CD4-positive, alpha-beta T cell (primary cell): ENCODE measurements around the gene FOCAD. TPM values are rescaled to one million over a fixed set of nuclear protein-coding genes. Genes with fewer than 3 reads are reported as not detected.

Experiments used
- ATAC-seq: fragments of 200-7000 bp; cut with Tn5 transposase; one replicate; pipeline ENCODE4 v1.10.0; 2022; ENCODE audit warnings: mild to moderate bottlenecking; ENCODE audit not compliant: poor library complexity
- CTCF ChIA-PET: fragments of 350-600 bp; sonication (Branson Sonifier 250); formaldehyde crosslinking; loops from one replicate; lab custom pipeline; 2021; ENCODE audit warnings: antibody characterized with exemption, inconsistent platforms; lab: Charles Lee
- POLR2A ChIA-PET: fragments of 350-600 bp; sonication (Branson Sonifier 250); formaldehyde crosslinking; loops from one replicate; lab custom pipeline; 2021; ENCODE audit warnings: antibody characterized with exemption, inconsistent platforms; lab: Charles Lee
- DNase-seq, 14 experiments: peaks; one replicate each; pipeline ENCODE4 v3.0.0-alpha.2; 2013 to 2020; ENCODE audit warnings: mixed read lengths in 2 of 14
- H3K27ac ChIP-seq, 2 donors: one replicate each; pipeline versions ENCODE4 v1.5.1 to v1.7.0; 2013; ENCODE audit warnings: low read length in 2 of 2, low read depth in 1 of 2, mild to moderate bottlenecking in 1 of 2
- H3K27me3 ChIP-seq, 2 experiments: 1 replicate in 1 of 2; 2 replicates in 1 of 2; pipeline versions ENCODE4 v1.6.1 to v1.7.0; 2013; ENCODE audit warnings: low read length in 2 of 2, control low read depth in 1 of 2, mild to moderate bottlenecking in 1 of 2, moderate library complexity in 1 of 2; ENCODE audit not compliant: insufficient read depth in 2 of 2, control insufficient read depth in 1 of 2
- H3K36me3 ChIP-seq: one replicate; pipeline ENCODE4 v1.6.1; 2013; ENCODE audit warnings: low read length, control low read depth; ENCODE audit not compliant: insufficient read depth
- H3K4me1 ChIP-seq: one replicate; pipeline ENCODE4 v1.6.1; 2013; ENCODE audit warnings: low read length, control low read depth; ENCODE audit not compliant: insufficient read depth
- H3K4me3 ChIP-seq: one replicate; pipeline ENCODE4 v1.5.1; 2013; ENCODE audit warnings: mild to moderate bottlenecking, low read length, moderate library complexity
- H3K9me3 ChIP-seq, 2 experiments: 1 replicate in 1 of 2; 2 replicates in 1 of 2; pipeline versions ENCODE4 v1.6.1 to v1.7.0; 2013; ENCODE audit warnings: low read length in 2 of 2, mild to moderate bottlenecking in 2 of 2, control low read depth in 1 of 2, moderate library complexity in 1 of 2; ENCODE audit not compliant: control insufficient read depth in 1 of 2, insufficient read depth in 1 of 2
- H3K27ac Mint-ChIP-seq: one replicate; pipeline ENCODE4 v1.8.0; 2020; ENCODE audit warnings: mixed read lengths
- H3K27me3 Mint-ChIP-seq: one replicate; pipeline ENCODE4 v1.8.0; 2021; ENCODE audit warnings: mixed read lengths
- H3K36me3 Mint-ChIP-seq: one replicate; pipeline ENCODE4 v1.8.0; 2021; ENCODE audit warnings: low read depth, mixed read lengths
- H3K4me1 Mint-ChIP-seq: one replicate; pipeline ENCODE4 v1.8.0; 2021; ENCODE audit warnings: low read depth, mixed read lengths
- H3K4me3 Mint-ChIP-seq: one replicate; pipeline ENCODE4 v1.8.0; 2020; ENCODE audit warnings: mild to moderate bottlenecking, mixed read lengths
- H3K9me3 Mint-ChIP-seq: one replicate; pipeline ENCODE4 v1.8.0; 2020; ENCODE audit warnings: mixed read lengths
- intact Hi-C, 2 experiments: fragments of 100-400 bp; cut with DNase I in 1 of 2; cut with micrococcal nuclease in 1 of 2; formaldehyde crosslinking; loops; one replicate each; pipeline versions ENCODE4 v1.15.1 to v1.9.0; 2023 to 2025; cut with DNase I, micrococcal nuclease
- total RNA-seq, 174 experiments: library from RNA in 2 of 174; stranded (reverse) in 2 of 174; gene quantifications; one replicate each; pipeline ENCODE4 v1.2.3 and lab custom pipeline; 2021 to 2026
- TF ChIP-seq, protein P1 (sequence below): fragments of 200-600 bp; IDR thresholded peaks from one replicate; pipeline ENCODE4 v1.8.0; 2022; ENCODE audit warnings: antibody characterized with exemption, mild to moderate bottlenecking

The FOCAD gene
- total RNA-seq, 2 experiments from 2014 or later = 12.4 to 14.1 TPM

DNA sequence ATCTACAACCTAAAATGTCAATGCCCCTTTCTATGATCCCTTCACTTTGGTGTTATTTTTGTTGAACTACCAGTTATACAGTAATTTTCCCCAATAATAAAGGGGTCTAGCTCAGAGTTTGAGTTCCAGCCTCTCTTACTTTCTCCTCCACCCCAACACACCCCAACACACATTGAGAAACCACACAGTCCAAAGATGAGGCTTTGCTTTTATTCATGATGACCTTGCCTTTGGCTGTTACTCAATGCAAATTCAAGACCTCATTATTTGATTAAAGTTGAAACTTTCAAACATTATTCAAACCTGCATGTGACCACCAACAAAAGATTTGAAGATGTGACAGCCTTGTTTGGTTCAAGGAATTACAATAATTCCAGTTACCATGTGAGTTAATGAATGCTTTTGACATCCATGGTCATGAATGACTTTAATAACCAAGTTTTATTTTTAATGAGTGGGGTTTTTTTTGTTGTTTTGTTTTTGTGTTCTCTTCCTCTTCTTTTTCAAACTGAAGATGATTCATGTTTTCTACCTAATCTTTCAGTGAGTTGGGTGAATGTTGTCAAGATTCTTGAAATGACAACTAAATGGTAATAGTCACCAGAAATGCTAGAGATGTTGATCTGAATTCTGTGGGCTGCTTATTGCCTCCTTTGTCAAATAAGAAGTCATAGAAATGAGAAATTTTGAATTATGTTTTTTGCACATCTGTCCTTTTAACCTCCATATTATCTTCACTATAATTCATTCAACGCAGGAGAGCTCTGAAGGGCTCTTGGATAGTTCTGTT, 241.4 kb downstream of the FOCAD start:
- POLR2A ChIA-PET = no interaction called here
- H3K27me3 ChIP-seq = no peaks in the 10 kb centered on the region
- H3K27ac ChIP-seq = no peak overlapping the region
- H3K9me3 ChIP-seq = no peaks in the 10 kb centered on the region
- Mint-ChIP-seq H3K27ac (no peak overlapping the region), H3K4me3 (no peak overlapping the region), H3K36me3 (peaks cover 18% of the 10 kb centered on the region), H3K27me3 (no peaks in the 10 kb centered on the region), H3K4me1 (peaks cover 10% of the 10 kb centered on the region), H3K9me3 (no peaks in the 10 kb centered on the region)
- H3K36me3 ChIP-seq = no peaks in the 10 kb centered on the region
- ATAC-seq (no peak), DNase-seq (no peak)
- intact Hi-C loops = no loop called here
- TF ChIP-seq, protein P1, sequence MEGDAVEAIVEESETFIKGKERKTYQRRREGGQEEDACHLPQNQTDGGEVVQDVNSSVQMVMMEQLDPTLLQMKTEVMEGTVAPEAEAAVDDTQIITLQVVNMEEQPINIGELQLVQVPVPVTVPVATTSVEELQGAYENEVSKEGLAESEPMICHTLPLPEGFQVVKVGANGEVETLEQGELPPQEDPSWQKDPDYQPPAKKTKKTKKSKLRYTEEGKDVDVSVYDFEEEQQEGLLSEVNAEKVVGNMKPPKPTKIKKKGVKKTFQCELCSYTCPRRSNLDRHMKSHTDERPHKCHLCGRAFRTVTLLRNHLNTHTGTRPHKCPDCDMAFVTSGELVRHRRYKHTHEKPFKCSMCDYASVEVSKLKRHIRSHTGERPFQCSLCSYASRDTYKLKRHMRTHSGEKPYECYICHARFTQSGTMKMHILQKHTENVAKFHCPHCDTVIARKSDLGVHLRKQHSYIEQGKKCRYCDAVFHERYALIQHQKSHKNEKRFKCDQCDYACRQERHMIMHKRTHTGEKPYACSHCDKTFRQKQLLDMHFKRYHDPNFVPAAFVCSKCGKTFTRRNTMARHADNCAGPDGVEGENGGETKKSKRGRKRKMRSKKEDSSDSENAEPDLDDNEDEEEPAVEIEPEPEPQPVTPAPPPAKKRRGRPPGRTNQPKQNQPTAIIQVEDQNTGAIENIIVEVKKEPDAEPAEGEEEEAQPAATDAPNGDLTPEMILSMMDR = no peak
- no peak overlapping the region for H3K4me3 ChIP-seq
- CTCF ChIA-PET = no interaction called here
- no peaks in the 10 kb centered on the region for H3K4me1 ChIP-seq

DNA sequence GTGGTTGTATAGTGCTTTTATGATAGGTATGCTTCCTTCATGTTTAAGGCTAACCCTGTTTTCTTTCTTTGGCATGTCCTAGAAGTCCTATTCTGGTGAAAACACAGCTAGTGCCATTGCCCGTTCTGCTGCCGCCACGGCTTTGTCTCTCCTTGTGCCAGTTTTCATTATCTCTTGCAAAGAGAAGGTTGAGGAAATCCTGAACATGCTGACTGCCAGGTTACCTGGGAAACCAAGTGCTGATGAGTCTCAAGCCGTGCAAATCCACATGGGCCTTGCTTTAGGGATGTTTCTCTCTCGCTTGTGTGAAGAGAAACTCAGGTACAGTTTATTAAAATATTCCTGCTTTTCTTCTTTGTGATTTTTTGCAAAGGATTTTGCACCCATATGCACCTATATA, 245.2 kb downstream of the FOCAD start:
- CTCF ChIA-PET = interaction anchor here (2.8 kb wide), 1 partner anchor 11 kb away, joined by 7 read pairs; no protein-coding TSS in a partner anchor
- ATAC-seq (no peak), DNase-seq (no peak)
- POLR2A ChIA-PET = interaction anchor here (1.6 kb wide), 1 partner anchor 102 kb away, joined by 4 read pairs; the partner anchor contains the start of gene HACD4
- no peak overlapping the region for H3K4me3 Mint-ChIP-seq
- H3K36me3 ChIP-seq = peaks cover 2% of the 10 kb centered on the region
- H3K27ac ChIP-seq = no peak overlapping the region
- intact Hi-C loops = no loop called here
- H3K9me3 Mint-ChIP-seq = no peaks in the 10 kb centered on the region
- no peak overlapping the region for H3K27ac Mint-ChIP-seq
- H3K4me3 ChIP-seq = no peak overlapping the region
- no peaks in the 10 kb centered on the region for H3K27me3 ChIP-seq
- no peaks in the 10 kb centered on the region for H3K9me3 ChIP-seq
- H3K36me3 Mint-ChIP-seq = peaks cover 42% of the 10 kb centered on the region
- peaks cover 10% of the 10 kb centered on the region for H3K4me1 Mint-ChIP-seq
- TF ChIP-seq, protein P1 = no peak
- H3K27me3 Mint-ChIP-seq = no peaks in the 10 kb centered on the region
- H3K4me1 ChIP-seq = no peaks in the 10 kb centered on the region

DNA sequence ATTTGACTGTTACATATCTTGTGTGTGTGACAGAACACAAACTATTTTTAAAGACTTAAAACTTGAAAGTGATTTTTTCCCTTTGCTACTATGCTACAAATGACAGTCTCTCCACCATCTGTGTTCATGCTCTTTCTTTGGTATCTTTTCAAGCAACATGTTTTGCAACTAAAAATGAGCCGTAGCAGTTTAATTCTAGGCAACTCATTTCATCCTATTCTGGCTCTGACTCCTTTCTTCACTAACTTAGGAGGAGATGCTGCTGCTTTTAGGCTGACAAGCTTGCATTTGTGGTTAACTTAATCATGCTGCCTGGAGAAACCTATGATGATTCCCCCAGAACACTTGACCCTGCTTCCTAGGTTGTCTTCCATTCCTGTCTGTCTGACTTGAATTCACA, 246.8 kb downstream of the FOCAD start:
- DNase-seq = no peak
- Mint-ChIP-seq H3K9me3 (no peaks in the 10 kb centered on the region), H3K4me1 (peaks cover 10% of the 10 kb centered on the region), H3K36me3 (peaks cover 41% of the 10 kb centered on the region), H3K27ac (no peak overlapping the region), H3K4me3 (no peak overlapping the region), H3K27me3 (no peaks in the 10 kb centered on the region)
- POLR2A ChIA-PET = no interaction called here
- intact Hi-C loops = no loop called here
- TF ChIP-seq, protein P1 = no peak
- Histone ChIP-seq H3K27me3 (no peaks in the 10 kb centered on the region), H3K27ac (no peak overlapping the region), H3K36me3 (peaks cover 3% of the 10 kb centered on the region), H3K4me3 (no peak overlapping the region), H3K4me1 (no peaks in the 10 kb centered on the region), H3K9me3 (no peaks in the 10 kb centered on the region)
- no peak for ATAC-seq
- CTCF ChIA-PET = interaction anchor here (1.2 kb wide), 1 partner anchor 10 kb away, joined by 4 read pairs; no protein-coding TSS in a partner anchor
